HG03196 (cell line): ENCODE results near the gene SEC22B.
"Not testable (repeated sequence)": the region's sequence is repeated elsewhere in the genome, so short reads cannot be mapped to it uniquely, and the experiment has no call there.

Experiments
- ATAC-seq: cut with Tn5 transposase; IDR thresholded peaks from one replicate; pipeline ENCODE4 v1.9.1; 2021; ENCODE audit not compliant: unreplicated experiment

SEC22B gene

DNA sequence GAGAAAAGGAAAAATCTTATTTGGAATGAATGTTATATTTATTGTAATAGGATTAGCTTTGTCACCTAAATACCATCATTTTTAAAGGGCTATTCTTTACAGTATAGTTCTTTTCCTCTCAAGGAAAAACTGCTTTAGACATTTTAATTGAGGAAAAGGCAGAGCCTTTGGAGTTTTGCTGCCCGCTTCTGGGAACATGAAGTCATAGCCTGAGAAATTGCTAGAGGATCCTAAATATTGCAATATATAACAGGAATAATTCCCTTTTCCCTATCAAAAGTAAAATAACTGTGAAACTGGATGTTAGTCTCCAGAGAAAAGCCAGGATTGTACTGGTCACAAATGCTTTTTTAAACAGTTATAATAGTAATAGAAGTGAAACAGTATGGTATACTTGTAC lies 30.5 kb downstream of the SEC22B start:
- not testable (repeated sequence) for ATAC-seq

- not testable (repeated sequence) for ATAC-seq
Observed at GRCh38 chr1:120144626-120145025, 31.7 kb downstream of the SEC22B start.

- ATAC-seq: not testable (repeated sequence)
Observed at GRCh38 chr1:120144169-120144568, 32.2 kb downstream of the SEC22B start.

DNA sequence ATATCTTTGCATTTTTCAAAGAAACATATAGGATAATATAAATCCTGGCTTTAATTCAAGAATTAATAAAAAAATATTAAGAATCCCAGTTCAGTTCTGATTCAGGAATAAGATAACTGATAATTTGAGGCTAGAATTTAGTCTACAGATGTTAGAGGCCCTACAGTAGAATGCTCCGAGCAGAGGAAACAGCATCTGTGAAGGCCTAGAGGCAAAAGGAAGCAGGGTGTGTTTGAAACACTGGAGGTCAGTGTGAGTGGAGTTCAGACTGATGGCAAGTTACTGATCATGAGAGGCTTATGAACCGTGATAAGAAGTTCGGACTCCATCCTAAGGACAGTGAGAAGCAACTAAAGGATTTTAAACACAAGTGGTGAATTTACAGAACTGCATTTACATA lies 33.0 kb downstream of the SEC22B start:
- not testable (repeated sequence) for ATAC-seq

GRCh38 chr1:120142512-120143263 lies 33.6 kb downstream of the SEC22B start:
- peak; percentile 98 for ATAC-seq

DNA sequence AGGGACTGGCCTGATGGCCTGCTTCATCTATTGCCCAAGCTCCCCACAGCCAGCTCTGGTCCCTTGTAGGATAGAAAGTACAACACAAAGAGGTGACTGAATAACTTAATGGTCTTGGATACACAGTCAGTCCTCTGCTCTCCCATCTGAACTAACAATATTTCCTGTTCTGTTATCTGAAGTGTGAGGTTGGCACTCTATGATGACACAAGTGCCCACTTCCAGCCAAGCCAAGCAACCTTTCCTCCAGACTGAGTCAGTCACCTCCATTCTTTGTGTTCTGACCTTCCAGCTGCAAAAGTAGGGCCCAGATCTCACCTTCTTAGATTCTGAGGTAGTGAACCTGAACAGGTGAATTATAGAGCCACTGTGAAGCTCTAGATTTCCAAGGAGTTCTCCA lies 34.5 kb downstream of the SEC22B start:
- not testable (repeated sequence) for ATAC-seq

DNA sequence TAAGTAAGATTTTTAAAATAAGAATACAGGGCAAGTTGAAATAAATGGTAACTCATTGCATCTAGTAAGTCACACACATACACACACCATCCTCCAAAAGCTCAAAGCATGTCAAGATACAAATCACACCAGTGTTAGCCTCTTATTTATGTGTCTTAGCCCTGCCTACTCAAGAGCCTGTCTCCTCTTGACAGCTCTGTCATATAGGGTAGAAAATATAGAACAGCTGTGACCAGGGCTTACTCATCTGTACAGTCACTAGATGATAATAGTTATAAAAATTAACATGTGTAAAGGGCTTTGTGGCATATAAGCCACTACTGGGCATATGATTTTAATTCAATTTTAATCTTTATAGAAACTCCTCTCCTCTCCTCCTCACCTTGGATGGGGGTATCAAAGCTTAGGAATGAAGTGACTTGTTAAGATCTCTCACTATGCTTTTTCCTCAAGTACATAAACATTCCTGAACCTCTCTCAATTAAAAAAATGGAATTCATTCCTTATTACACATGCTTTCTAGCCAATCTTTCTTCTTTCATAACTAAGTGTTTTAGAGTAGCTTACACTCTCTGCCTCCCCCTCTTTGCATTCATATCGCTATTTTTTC lies 35.6 kb downstream of the SEC22B start:
- not testable (repeated sequence) for ATAC-seq

DNA sequence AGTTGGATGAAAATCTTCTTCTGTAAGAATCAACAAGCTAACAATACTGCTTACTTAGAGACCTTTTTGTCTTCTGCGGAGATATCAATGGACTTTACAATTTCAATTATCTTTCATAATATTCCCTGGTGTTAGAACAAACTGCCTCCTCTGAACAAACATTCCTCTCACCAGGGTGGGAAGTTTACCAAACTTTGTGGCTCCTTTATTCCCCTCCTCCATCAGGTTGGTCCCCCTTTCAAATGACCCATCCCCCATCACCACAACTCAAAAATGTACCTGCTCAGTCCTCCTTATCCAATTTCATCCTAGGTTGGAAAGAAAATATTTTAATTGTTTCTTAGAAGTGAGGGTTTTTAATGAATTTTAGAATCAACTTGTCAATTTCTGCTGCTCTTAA lies 40.2 kb downstream of the SEC22B start:
- not testable (repeated sequence) for ATAC-seq

DNA sequence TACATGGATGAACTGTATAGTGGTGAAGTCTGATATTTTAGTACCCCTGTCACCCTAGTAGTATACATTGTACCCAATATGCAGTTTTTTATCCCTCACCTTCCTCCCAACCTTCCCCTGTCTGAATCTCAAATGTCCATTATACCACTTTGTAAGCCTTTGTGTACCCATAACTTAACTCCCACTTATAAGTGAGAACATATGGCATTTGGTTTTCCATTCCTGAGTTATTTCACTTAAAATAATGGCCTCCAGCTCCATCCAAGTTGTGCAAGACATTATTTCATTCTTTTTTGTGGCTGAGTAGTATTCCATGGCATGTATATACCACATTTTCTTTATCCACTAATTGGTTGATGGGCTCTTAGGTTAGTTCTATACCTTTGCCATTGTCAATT lies 42.4 kb downstream of the SEC22B start:
- not testable (repeated sequence) for ATAC-seq

GRCh38 chr1:120133228-120133927 lies 42.9 kb downstream of the SEC22B start:
- ATAC-seq: no peak

- ATAC-seq: not testable (repeated sequence)
Observed at GRCh38 chr1:120132406-120132763, 43.9 kb downstream of the SEC22B start.

- peak; percentile 46 for ATAC-seq
Observed at GRCh38 chr1:120131611-120132405, 44.5 kb downstream of the SEC22B start.

GRCh38 chr1:120127921-120128320 lies 48.4 kb downstream of the SEC22B start:
- ATAC-seq: not testable (repeated sequence)

DNA sequence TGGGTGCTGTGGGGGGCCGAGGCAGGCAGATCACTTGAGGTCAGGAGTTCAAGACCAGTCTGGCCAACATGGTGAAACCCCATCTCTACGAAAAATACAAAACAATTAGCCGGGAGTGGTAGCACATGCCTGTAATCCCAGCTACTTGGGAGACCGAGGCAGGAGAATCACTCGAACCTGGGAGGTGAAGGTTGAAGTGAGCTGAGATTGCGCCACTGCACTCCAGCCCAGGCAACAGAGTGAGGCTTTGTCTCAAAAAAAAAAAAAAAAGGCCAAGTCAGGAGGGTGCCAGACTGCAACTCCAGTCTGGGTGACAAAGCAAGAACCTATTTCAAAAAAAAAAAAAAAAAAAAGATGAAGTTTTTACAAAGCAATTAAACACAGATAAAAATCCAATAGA lies 50.1 kb downstream of the SEC22B start:
- not testable (repeated sequence) for ATAC-seq

- not testable (repeated sequence) for ATAC-seq
Observed at GRCh38 chr1:120124628-120125027, 51.7 kb downstream of the SEC22B start.

GRCh38 chr1:120123813-120124510 lies 52.4 kb downstream of the SEC22B start:
- ATAC-seq: peak; percentile 50

- ATAC-seq: peak; percentile 74
Observed at GRCh38 chr1:120122262-120122893, 53.9 kb downstream of the SEC22B start.

DNA sequence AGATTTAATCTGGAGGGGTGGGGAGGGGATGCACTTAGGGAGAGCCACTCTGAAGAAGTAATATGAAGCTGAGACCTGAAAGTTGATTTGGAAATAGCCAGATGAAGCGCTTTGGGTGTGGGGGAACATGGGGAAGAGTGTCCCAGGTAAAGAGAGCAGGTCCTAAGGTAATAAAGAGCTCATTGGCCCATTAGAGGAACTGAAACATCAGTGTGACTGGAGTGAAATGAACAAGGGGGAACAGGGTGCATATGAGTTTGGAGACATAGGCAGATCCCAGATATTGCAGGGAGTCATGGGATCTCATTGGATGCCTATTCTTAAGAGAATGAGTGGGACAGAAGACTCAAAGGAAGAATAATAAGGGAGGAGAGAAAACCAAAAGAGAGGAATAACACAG lies 54.5 kb downstream of the SEC22B start:
- not testable (repeated sequence) for ATAC-seq

DNA sequence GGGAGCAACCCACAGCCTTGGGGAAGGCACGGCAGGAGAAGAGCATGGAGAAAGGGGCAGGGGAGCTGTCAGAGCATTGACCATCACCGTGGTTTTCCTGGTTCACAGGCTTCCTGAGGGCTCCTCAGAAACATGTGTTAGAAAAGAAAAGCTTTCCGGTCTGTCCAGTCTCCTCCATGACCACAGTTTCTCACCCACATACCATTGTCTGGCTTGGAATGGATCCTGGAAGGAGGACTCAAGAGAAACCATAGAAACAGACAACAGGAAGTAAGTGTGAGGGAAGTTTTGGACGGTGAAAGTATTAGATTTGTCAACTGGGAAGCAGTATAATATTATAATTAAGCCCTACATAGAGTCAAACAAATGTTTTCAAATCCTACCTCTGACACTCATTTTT lies 55.8 kb downstream of the SEC22B start:
- ATAC-seq: not testable (repeated sequence)
